GM12878 (cell line): ENCODE results near the gene SPTLC2. TPM values are rescaled to one million over a fixed set of nuclear protein-coding genes. Genes with fewer than 3 reads are reported as not detected.

Experiments used
- CBX5 ChIP-seq: sonication (generic); IDR thresholded peaks from 2 replicates; pipeline ENCODE4 v1.6.1; 2016; ENCODE audit warnings: low read depth, moderate library complexity, mild to moderate bottlenecking, inconsistent platforms
- CHD2 ChIP-seq: IDR thresholded peaks from 2 replicates; pipeline ENCODE4 v1.6.1; 2011; ENCODE audit warnings: low read depth, low read length, improper control_type of control experiment, borderline replicate concordance
- EP300 ChIP-seq, 2 experiments: fragments of 150-350 bp in 1 of 2; IDR thresholded peaks; 2 replicates each; pipeline ENCODE4 v1.6.1; 2011 to 2012; ENCODE audit warnings: low read depth in 2 of 2, low read length in 2 of 2, borderline replicate concordance in 1 of 2, improper control_type of control experiment in 1 of 2, inconsistent platforms in 1 of 2; ENCODE audit not compliant: control insufficient read depth in 1 of 2
- ETV6 ChIP-seq, 2 experiments: fragments of 450-650 bp in 1 of 2; IDR thresholded peaks in 1 of 2; conservative IDR thresholded peaks in 1 of 2; 2 replicates each; pipeline ENCODE4 v1.6.1; 2014; ENCODE audit warnings: antibody characterized with exemption in 1 of 2, borderline replicate concordance in 1 of 2, low read depth in 1 of 2, mild to moderate bottlenecking in 1 of 2, moderate library complexity in 1 of 2
- FOXK2 ChIP-seq: fragments of 450-650 bp; IDR thresholded peaks from 2 replicates; pipeline ENCODE4 v1.6.1; 2017; ENCODE audit warnings: mild to moderate bottlenecking, moderate library complexity
- GATAD2B ChIP-seq: fragments of 450-650 bp; conservative IDR thresholded peaks from 2 replicates; pipeline ENCODE4 v1.6.1; 2017; ENCODE audit warnings: low read depth, mild to moderate bottlenecking, moderate library complexity
- IKZF1 ChIP-seq: fragments of 450-650 bp; conservative IDR thresholded peaks from 2 replicates; pipeline ENCODE4 v1.6.1; 2017; ENCODE audit warnings: antibody characterized with exemption, mild to moderate bottlenecking
- JUND ChIP-seq: IDR thresholded peaks from 2 replicates; pipeline ENCODE4 v1.6.1; 2012; ENCODE audit warnings: low read depth, mild to moderate bottlenecking, low read length, improper control_type of control experiment, moderate library complexity
- MYC ChIP-seq: IDR thresholded peaks from 2 replicates; pipeline ENCODE4 v1.6.1; 2011; ENCODE audit warnings: mild to moderate bottlenecking, low read length, moderate library complexity, inconsistent platforms; ENCODE audit not compliant: insufficient read depth, insufficient replicate concordance, insufficient read length, severe bottlenecking
- NFIC ChIP-seq: IDR thresholded peaks from 2 replicates; pipeline ENCODE4 v1.6.1; 2012; ENCODE audit warnings: low read depth, mild to moderate bottlenecking, inconsistent platforms, low read length, moderate library complexity
- NRF1 ChIP-seq: conservative IDR thresholded peaks from 2 replicates; pipeline ENCODE4 v1.6.1; 2011; ENCODE audit warnings: mild to moderate bottlenecking, low read depth, low read length, improper control_type of control experiment
- POLR2AphosphoS5 ChIP-seq: IDR thresholded peaks from 2 replicates; pipeline ENCODE4 v1.6.1; 2011; ENCODE audit warnings: mild to moderate bottlenecking, low read length, inconsistent platforms
- SMAD1 ChIP-seq: fragments of 450-650 bp; IDR thresholded peaks from 2 replicates; pipeline ENCODE4 v1.6.1; 2018; ENCODE audit warnings: mild to moderate bottlenecking, low read depth; ENCODE audit not compliant: partially characterized antibody
- SMC3 ChIP-seq: IDR thresholded peaks from 2 replicates; pipeline ENCODE4 v1.6.1; 2011; ENCODE audit warnings: low read length, improper control_type of control experiment, borderline replicate concordance
- TARDBP ChIP-seq: IDR thresholded peaks from 2 replicates; pipeline ENCODE4 v1.6.1; 2016; ENCODE audit warnings: borderline replicate concordance
- YBX1 ChIP-seq: fragments of 450-650 bp; IDR thresholded peaks from 2 replicates; pipeline ENCODE4 v1.6.1; 2016; ENCODE audit warnings: antibody characterized with exemption
- ZNF217 ChIP-seq: fragments of 450-650 bp; IDR thresholded peaks from 2 replicates; pipeline ENCODE4 v1.6.1; 2017; ENCODE audit warnings: antibody characterized with exemption, mild to moderate bottlenecking
- polyA plus RNA-seq, 11 experiments: library from polyadenylated mRNA; depleted of rRNA in 4 of 11; unstranded in 6 of 11; stranded (reverse) in 5 of 11; fragments of >200 nt; fragmentation: Nextera tagmentation in 4 of 11; fragmentation: Illumina TruSeq in 1 of 11; extraction: Ambion mirVana in 4 of 11; extraction: Trizol in 1 of 11; gene quantifications; 1 replicate in 1 of 11; 2 replicates in 10 of 11; pipeline versions ENCODE4 v1.2.1 to v1.2.3, GENCODE V29; 2011 to 2016; ENCODE audit warnings: inconsistent platforms in 2 of 11, missing spikeins in 2 of 11, low read depth in 1 of 11
- total RNA-seq, 4 experiments: library from RNA; depleted of rRNA in 3 of 4; stranded (reverse); fragments of >200 nt in 3 of 4; fragmentation: Illumina TruSeq in 1 of 4; extraction: Trizol in 1 of 4; gene quantifications; 2 replicates each; pipeline versions ENCODE4 v1.2.1 to v1.2.3, GENCODE V29; 2013 to 2021
- TF ChIP-seq, protein P1 (sequence below): IDR thresholded peaks from 2 replicates; pipeline ENCODE4 v1.6.1; 2011; ENCODE audit warnings: borderline replicate concordance, low read depth, mild to moderate bottlenecking, moderate library complexity, low read length; ENCODE audit not compliant: insufficient read depth, poor library complexity, severe bottlenecking
- TF ChIP-seq, protein P2 (sequence below): fragments of 450-650 bp; IDR thresholded peaks from 2 replicates; pipeline ENCODE4 v1.6.1; 2017; ENCODE audit warnings: mild to moderate bottlenecking
- TF ChIP-seq, protein P3 (sequence below): IDR thresholded peaks from 2 replicates; pipeline ENCODE4 v1.6.1; 2011; ENCODE audit warnings: low read depth, mild to moderate bottlenecking, low read length, moderate library complexity, borderline replicate concordance; ENCODE audit errors: extremely low read depth
- TF ChIP-seq, protein P4 (sequence below): IDR thresholded peaks from 2 replicates; pipeline ENCODE4 v1.6.1; 2012; ENCODE audit warnings: mild to moderate bottlenecking, low read depth, low read length

Gene SPTLC2
- total and polyA plus RNA-seq, 10 of the 15 experiments (the other 5 are each of a cell fraction or from before 2014, with no cell fraction given): 6.9 to 35.1 (median 19.7) TPM

DNA sequence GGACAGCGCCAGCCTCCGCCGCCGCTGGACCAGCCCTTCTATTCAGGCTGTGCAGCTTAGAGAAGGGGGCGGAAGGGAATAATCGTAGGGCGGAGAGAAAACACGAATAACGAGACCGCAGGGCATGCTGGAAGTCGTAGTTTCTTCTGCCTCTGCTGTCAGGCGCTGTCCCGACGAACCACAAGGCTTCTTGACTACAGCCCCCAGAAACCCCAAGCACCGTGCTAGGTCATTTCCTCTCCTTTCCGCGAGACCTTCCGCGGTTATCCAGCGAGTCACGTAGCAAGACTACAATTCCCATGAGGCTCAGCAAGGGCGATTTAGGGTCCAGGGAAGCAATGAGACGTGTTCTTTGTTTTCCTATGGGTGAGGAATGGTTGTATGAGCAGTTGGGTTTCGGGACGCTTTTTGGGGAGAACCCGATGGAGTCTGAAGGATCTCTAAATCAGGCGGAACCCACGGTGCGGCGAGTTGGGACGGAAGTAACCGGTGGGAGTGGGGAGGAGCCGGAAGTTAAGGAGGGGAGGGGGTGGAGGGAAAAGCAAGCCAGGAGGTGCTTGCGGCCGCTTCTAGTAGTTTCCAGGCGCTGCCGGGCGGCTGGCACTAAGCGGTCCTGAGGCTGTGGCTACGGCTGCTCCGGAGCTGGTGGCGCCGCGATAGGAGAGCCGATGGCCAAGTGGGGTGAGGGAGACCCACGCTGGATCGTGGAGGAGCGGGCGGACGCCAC lies 158.8 kb downstream of the SPTLC2 start, which contains the start of the genes AHSA1 and VIPAS39 (continued):
- TF ChIP-seq NRF1 (no peak), TARDBP (peak; percentile 93), EP300 (IDR thresholded peaks at IDR 0.05; ENCODE audit: borderline replicate concordance in 1 of 2, control insufficient read depth in 1 of 2, low read depth in 2 of 2, low read length in 2 of 2) (no peak), SMC3 (no peak), FOXK2 (peak; percentile 73), ZNF217 (no peak), NFIC (no peak), YBX1 (no peak), CHD2 (peak; percentile 98), CBX5 (no peak), POLR2AphosphoS5 (peak; percentile 76; the same call in 1 of the 2 replicates), IKZF1 (peak; percentile 100), ETV6 (conservative IDR thresholded peaks at IDR 0.05 in 1 of 2, IDR thresholded peaks at IDR 0.05 in 1 of 2; ENCODE audit: borderline replicate concordance in 1 of 2, low read depth in 1 of 2) (no peak), GATAD2B (no peak), MYC (no peak), JUND (no peak), SMAD1 (no peak)
- TF ChIP-seq, protein P1, sequence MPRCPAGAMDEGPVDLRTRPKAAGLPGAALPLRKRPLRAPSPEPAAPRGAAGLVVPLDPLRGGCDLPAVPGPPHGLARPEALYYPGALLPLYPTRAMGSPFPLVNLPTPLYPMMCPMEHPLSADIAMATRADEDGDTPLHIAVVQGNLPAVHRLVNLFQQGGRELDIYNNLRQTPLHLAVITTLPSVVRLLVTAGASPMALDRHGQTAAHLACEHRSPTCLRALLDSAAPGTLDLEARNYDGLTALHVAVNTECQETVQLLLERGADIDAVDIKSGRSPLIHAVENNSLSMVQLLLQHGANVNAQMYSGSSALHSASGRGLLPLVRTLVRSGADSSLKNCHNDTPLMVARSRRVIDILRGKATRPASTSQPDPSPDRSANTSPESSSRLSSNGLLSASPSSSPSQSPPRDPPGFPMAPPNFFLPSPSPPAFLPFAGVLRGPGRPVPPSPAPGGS: peak; percentile 8
- TF ChIP-seq, protein P2, sequence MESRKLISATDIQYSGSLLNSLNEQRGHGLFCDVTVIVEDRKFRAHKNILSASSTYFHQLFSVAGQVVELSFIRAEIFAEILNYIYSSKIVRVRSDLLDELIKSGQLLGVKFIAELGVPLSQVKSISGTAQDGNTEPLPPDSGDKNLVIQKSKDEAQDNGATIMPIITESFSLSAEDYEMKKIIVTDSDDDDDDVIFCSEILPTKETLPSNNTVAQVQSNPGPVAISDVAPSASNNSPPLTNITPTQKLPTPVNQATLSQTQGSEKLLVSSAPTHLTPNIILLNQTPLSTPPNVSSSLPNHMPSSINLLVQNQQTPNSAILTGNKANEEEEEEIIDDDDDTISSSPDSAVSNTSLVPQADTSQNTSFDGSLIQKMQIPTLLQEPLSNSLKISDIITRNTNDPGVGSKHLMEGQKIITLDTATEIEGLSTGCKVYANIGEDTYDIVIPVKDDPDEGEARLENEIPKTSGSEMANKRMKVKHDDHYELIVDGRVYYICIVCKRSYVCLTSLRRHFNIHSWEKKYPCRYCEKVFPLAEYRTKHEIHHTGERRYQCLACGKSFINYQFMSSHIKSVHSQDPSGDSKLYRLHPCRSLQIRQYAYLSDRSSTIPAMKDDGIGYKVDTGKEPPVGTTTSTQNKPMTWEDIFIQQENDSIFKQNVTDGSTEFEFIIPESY: 0 out of 2 replicates have a peak, but pooled peaks have one; percentile 25
- TF ChIP-seq, protein P3, sequence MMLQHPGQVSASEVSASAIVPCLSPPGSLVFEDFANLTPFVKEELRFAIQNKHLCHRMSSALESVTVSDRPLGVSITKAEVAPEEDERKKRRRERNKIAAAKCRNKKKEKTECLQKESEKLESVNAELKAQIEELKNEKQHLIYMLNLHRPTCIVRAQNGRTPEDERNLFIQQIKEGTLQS: peak; percentile 29; the same call in 1 of the 2 replicates
- TF ChIP-seq, protein P4, sequence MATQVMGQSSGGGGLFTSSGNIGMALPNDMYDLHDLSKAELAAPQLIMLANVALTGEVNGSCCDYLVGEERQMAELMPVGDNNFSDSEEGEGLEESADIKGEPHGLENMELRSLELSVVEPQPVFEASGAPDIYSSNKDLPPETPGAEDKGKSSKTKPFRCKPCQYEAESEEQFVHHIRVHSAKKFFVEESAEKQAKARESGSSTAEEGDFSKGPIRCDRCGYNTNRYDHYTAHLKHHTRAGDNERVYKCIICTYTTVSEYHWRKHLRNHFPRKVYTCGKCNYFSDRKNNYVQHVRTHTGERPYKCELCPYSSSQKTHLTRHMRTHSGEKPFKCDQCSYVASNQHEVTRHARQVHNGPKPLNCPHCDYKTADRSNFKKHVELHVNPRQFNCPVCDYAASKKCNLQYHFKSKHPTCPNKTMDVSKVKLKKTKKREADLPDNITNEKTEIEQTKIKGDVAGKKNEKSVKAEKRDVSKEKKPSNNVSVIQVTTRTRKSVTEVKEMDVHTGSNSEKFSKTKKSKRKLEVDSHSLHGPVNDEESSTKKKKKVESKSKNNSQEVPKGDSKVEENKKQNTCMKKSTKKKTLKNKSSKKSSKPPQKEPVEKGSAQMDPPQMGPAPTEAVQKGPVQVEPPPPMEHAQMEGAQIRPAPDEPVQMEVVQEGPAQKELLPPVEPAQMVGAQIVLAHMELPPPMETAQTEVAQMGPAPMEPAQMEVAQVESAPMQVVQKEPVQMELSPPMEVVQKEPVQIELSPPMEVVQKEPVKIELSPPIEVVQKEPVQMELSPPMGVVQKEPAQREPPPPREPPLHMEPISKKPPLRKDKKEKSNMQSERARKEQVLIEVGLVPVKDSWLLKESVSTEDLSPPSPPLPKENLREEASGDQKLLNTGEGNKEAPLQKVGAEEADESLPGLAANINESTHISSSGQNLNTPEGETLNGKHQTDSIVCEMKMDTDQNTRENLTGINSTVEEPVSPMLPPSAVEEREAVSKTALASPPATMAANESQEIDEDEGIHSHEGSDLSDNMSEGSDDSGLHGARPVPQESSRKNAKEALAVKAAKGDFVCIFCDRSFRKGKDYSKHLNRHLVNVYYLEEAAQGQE: 0 out of 2 replicates have a peak, but pooled peaks have one; percentile 23
